GM12874 (cell line): ENCODE data around the gene CDH12.

ENCODE experiments used
- CTCF ChIP-seq: IDR thresholded peaks from 2 replicates; pipeline ENCODE4 v1.5.1; 2011; ENCODE audit warnings: low read depth, mild to moderate bottlenecking, control low read depth, low read length, moderate library complexity; ENCODE audit not compliant: insufficient read depth

Gene CDH12

GRCh38 chr5:22852807-22853660 lies at the start of gene CDH12:
CDH12 (minus strand) TSS chr5:22853344.
- no peak for TF ChIP-seq CTCF

GRCh38 chr5:22901885-22902284 lies 48.7 kb upstream of the CDH12 start:
- TF ChIP-seq CTCF, result no peak

GRCh38 chr5:22900801-22901310 lies 47.7 kb upstream of the CDH12 start:
- no peak for TF ChIP-seq CTCF

- TF ChIP-seq CTCF, result no peak
Measured at GRCh38 chr5:22899341-22899740, 46.2 kb upstream of the CDH12 start.

GRCh38 chr5:22896152-22896551 lies 43.0 kb upstream of the CDH12 start:
- TF ChIP-seq CTCF, result no peak

- no peak for TF ChIP-seq CTCF
Measured at GRCh38 chr5:22892441-22892840, 39.3 kb upstream of the CDH12 start.

GRCh38 chr5:22889720-22890119 lies 36.6 kb upstream of the CDH12 start:
- TF ChIP-seq CTCF, result no peak
